Measurements from ENCODE around the gene TRAPPC12. TPM values are rescaled to one million over a fixed set of nuclear protein-coding genes. Genes with fewer than 3 reads are reported as not detected.
A peak's percentile ranks its signal among the peaks of the same experiment; 100 is the strongest.

The TRAPPC12 gene
- total and polyA plus RNA-seq, 12 donors, result 71.9 to 256 (median 89.6) TPM

DNA sequence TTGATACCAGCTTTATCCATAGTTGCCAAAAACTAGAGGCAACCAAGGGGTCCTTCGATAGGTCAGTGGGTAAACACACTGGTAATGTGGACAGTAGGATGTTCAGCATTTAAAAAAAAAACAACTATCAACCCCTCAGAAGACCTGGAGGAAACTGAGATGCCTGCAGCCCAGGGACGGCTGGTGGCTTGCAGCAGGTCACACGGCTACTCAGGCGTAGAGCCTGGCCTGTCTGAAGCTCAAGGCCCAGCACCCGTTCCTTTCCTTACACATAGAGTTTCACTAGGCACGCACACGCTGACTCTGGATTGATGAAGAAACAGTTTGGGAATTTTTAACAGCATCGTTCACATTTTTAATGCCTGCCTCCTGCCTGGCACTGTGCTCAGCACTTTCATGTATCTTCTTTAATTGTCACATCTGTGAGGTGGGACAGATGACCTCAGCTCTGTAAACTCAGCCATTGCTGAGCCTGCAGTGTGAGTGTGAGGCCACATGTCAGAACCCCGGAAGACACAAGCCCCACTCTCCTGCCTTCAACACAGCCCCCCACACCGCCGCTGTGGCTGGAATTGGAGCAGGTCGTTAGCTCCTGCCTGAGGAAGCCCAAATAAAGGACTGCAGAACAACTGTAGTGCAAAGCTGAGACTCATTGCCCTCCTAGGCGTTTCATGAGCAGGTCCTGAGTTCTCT is 40.7 kb downstream of the TRAPPC12 start:
- peaks cover 0 to 88% (median 21%) of the 10 kb centered on the region in 9 donors for H3K36me3 ChIP-seq
- intact Hi-C loops (cut with DNase I), result loop anchor here in 9 of 10 donors (5.0 to 10.0 kb wide), 4 partner anchors 42 to 235 kb away; partner anchors contain the start of gene ALLC (in 2 of the 9)
- DNase-seq, result no peak
- TF ChIP-seq, protein P1, sequence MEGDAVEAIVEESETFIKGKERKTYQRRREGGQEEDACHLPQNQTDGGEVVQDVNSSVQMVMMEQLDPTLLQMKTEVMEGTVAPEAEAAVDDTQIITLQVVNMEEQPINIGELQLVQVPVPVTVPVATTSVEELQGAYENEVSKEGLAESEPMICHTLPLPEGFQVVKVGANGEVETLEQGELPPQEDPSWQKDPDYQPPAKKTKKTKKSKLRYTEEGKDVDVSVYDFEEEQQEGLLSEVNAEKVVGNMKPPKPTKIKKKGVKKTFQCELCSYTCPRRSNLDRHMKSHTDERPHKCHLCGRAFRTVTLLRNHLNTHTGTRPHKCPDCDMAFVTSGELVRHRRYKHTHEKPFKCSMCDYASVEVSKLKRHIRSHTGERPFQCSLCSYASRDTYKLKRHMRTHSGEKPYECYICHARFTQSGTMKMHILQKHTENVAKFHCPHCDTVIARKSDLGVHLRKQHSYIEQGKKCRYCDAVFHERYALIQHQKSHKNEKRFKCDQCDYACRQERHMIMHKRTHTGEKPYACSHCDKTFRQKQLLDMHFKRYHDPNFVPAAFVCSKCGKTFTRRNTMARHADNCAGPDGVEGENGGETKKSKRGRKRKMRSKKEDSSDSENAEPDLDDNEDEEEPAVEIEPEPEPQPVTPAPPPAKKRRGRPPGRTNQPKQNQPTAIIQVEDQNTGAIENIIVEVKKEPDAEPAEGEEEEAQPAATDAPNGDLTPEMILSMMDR (IDR thresholded peaks at IDR 0.05), result no peak
- H3K27me3 ChIP-seq, result no peaks in the 10 kb centered on the region
- H3K27ac ChIP-seq, result no peak overlapping the region
- no peak overlapping the region for H3K4me3 ChIP-seq
- no peak for ATAC-seq
- no peaks in the 10 kb centered on the region for H3K9me3 ChIP-seq
- whole genome bisulfite sequencing, 2 donors, result 90 to 93% methylated on average over 12 of the region's 13 CpGs
- H3K4me1 ChIP-seq, result peaks cover 0 to 13% (median 0%) of the 10 kb centered on the region in 9 donors

GRCh38 chr2:3420769-3421397 is 41.4 kb downstream of the TRAPPC12 start:
- intact Hi-C loops (cut with DNase I), result loop anchor here in 9 of 10 donors (5.0 to 10.0 kb wide), 4 partner anchors 41 to 234 kb away; partner anchors contain the start of gene ALLC (in 2 of the 9)
- Histone ChIP-seq H3K4me3 (no peak overlapping the region), H3K27ac (no peak overlapping the region), H3K36me3 (peaks cover 0 to 89% (median 24%) of the 10 kb centered on the region in 9 donors), H3K9me3 (no peaks in the 10 kb centered on the region), H3K4me1 (peaks cover 0 to 13% (median 0%) of the 10 kb centered on the region in 9 donors), H3K27me3 (no peaks in the 10 kb centered on the region)
- ATAC-seq (peak in 6 of 8 donors; percentile 48 to 77 (median 58)), DNase-seq (no peak)
- WGBS, 2 donors, result 70 to 78% methylated on average over 14 of the region's 14 CpGs
- TF ChIP-seq, protein P1 (IDR thresholded peaks at IDR 0.05), result no peak

GRCh38 chr2:3421580-3421979 is 42.1 kb downstream of the TRAPPC12 start:
- no peak for ATAC-seq
- no peaks in the 10 kb centered on the region for H3K27me3 ChIP-seq
- H3K9me3 ChIP-seq, result no peaks in the 10 kb centered on the region
- H3K4me1 ChIP-seq, result peaks cover 0 to 13% (median 0%) of the 10 kb centered on the region in 9 donors
- no peak for DNase-seq
- intact Hi-C loops (cut with DNase I), result loop anchor here in 9 of 10 donors (5.0 to 10.0 kb wide), 4 partner anchors 41 to 233 kb away; partner anchors contain the start of gene ALLC (in 2 of the 9)
- no peak overlapping the region for H3K27ac ChIP-seq
- no peak overlapping the region for H3K4me3 ChIP-seq
- H3K36me3 ChIP-seq, result peaks cover 0 to 96% (median 29%) of the 10 kb centered on the region in 9 donors
- 84 to 87% methylated on average over 19 of the region's 19 CpGs for WGBS, 2 donors
- TF ChIP-seq, protein P1 (IDR thresholded peaks at IDR 0.05), result no peak

- Histone ChIP-seq H3K4me3 (no peak overlapping the region), H3K4me1 (peaks cover 0 to 13% (median 0%) of the 10 kb centered on the region in 9 donors), H3K27me3 (no peaks in the 10 kb centered on the region), H3K27ac (no peak overlapping the region), H3K36me3 (peaks cover 0 to 98% (median 31%) of the 10 kb centered on the region in 9 donors), H3K9me3 (no peaks in the 10 kb centered on the region)
- 82 to 84% methylated on average over 16 of the region's 16 CpGs for WGBS, 2 donors
- ATAC-seq (no peak), DNase-seq (no peak)
- intact Hi-C loops (cut with DNase I), result loop anchor here in 9 of 10 donors (5.0 to 10.0 kb wide), 4 partner anchors 40 to 233 kb away; partner anchors contain the start of gene ALLC (in 2 of the 9)
- TF ChIP-seq, protein P1 (IDR thresholded peaks at IDR 0.05), result no peak
These were observed 42.8 kb downstream of the TRAPPC12 start for GRCh38 chr2:3422161-3422779.

Data from heart right ventricle (tissue), 16 donors.